B cell (primary cell): Measurements from ENCODE around the gene OR4X2. TPM values are rescaled to one million over a fixed set of nuclear protein-coding genes. Genes with fewer than 3 reads are reported as not detected.

Experiments
- ATAC-seq: fragments of 200-7000 bp; cut with Tn5 transposase; one replicate; pipeline ENCODE4 v1.10.0; 2021; ENCODE audit warnings: low read depth, mild to moderate bottlenecking, moderate number of reproducible peaks, moderate library complexity
- CTCF ChIA-PET: fragments of 350-600 bp; sonication (Branson Sonifier 250); formaldehyde crosslinking; loops from one replicate; lab custom pipeline; 2021; ENCODE audit warnings: antibody characterized with exemption, inconsistent platforms; lab: Charles Lee
- POLR2A ChIA-PET: fragments of 350-600 bp; sonication (Branson Sonifier 250); formaldehyde crosslinking; loops from one replicate; lab custom pipeline; 2021; ENCODE audit warnings: antibody characterized with exemption; lab: Charles Lee
- DNase-seq: peaks from one replicate; pipeline ENCODE4 v3.0.0; 2013
- H2AFZ ChIP-seq: 2 replicates; pipeline ENCODE4 v1.6.1; 2012; ENCODE audit warnings: mild to moderate bottlenecking, low read depth, low read length; ENCODE audit not compliant: insufficient read depth, poor library complexity, severe bottlenecking
- H3K27ac ChIP-seq, 2 donors: 1 replicate in 1 of 2; 2 replicates in 1 of 2; pipeline ENCODE4 v1.5.1; 2012 to 2013; ENCODE audit warnings: low read length in 2 of 2, mild to moderate bottlenecking in 2 of 2, moderate library complexity in 1 of 2
- H3K27me3 ChIP-seq, 4 experiments: fragments of 200-600 bp in 1 of 4; sonication (generic) in 1 of 4; replicated peaks in 1 of 4; 1 replicate in 2 of 4; 2 replicates in 2 of 4; pipeline versions ENCODE4 v1.6.1 to v1.7.0; 2013 to 2016; ENCODE audit warnings: low read length in 3 of 4, mild to moderate bottlenecking in 2 of 4, mixed read lengths in 1 of 4, moderate library complexity in 1 of 4; ENCODE audit not compliant: insufficient read depth in 4 of 4, control insufficient read depth in 3 of 4; ENCODE audit errors: control extremely low read depth in 1 of 4
- H3K36me3 ChIP-seq, 2 experiments: replicated peaks in 1 of 2; 1 replicate in 1 of 2; 2 replicates in 1 of 2; pipeline versions ENCODE4 v1.6.1 to v1.7.1; 2013; ENCODE audit warnings: low read length in 1 of 2; ENCODE audit not compliant: insufficient read depth in 2 of 2, control insufficient read depth in 1 of 2; ENCODE audit errors: control extremely low read depth in 1 of 2, extremely low read depth in 1 of 2
- H3K4me1 ChIP-seq, 2 donors: fragments of 200-600 bp in 1 of 2; sonication (generic) in 1 of 2; 1 replicate in 1 of 2; 2 replicates in 1 of 2; pipeline versions ENCODE4 v1.5.1 to v1.6.1; 2013 to 2017; ENCODE audit warnings: low read length in 2 of 2; ENCODE audit not compliant: control insufficient read depth in 2 of 2, insufficient read depth in 2 of 2
- H3K4me2 ChIP-seq: replicated peaks from 2 replicates; pipeline ENCODE3; 2012; ENCODE audit warnings: mild to moderate bottlenecking, low read depth, low read length; ENCODE audit not compliant: poor library complexity, severe bottlenecking
- H3K4me3 ChIP-seq, 5 experiments: fragments of 200-600 bp in 1 of 5; sonication (generic) in 1 of 5; 1 replicate in 3 of 5; 2 replicates in 2 of 5; pipeline versions ENCODE4 v1.5.1 to v1.7.0; 2011 to 2016; ENCODE audit warnings: low read length in 4 of 5, mild to moderate bottlenecking in 4 of 5, low read depth in 2 of 5, control low read depth in 1 of 5, moderate library complexity in 1 of 5; ENCODE audit not compliant: insufficient read depth in 1 of 5; ENCODE audit errors: control extremely low read depth in 1 of 5, extremely low read depth in 1 of 5
- H3K79me2 ChIP-seq: fragments of 200-600 bp; sonication (generic); one replicate; pipeline ENCODE4 v1.6.0; 2016; ENCODE audit warnings: low read length; ENCODE audit not compliant: control insufficient read depth, insufficient read depth
- H3K9ac ChIP-seq: fragments of 200-600 bp; sonication (generic); 2 replicates; pipeline ENCODE4 v1.6.1; 2017; ENCODE audit warnings: mild to moderate bottlenecking, low read length, moderate library complexity
- H3K9me3 ChIP-seq, 3 donors: one replicate each; pipeline versions ENCODE4 v1.6.1 to v1.7.1; 2013; ENCODE audit warnings: low read length in 2 of 3; ENCODE audit not compliant: control insufficient read depth in 2 of 3, insufficient read depth in 1 of 3; ENCODE audit errors: control extremely low read depth in 1 of 3
- H4K20me1 ChIP-seq: 2 replicates; pipeline ENCODE4 v1.6.0; 2012; ENCODE audit warnings: mild to moderate bottlenecking, low read length; ENCODE audit not compliant: insufficient read depth, control insufficient read depth, poor library complexity, severe bottlenecking
- H3K27ac Mint-ChIP-seq: one replicate; pipeline ENCODE4 v1.8.0; 2021; ENCODE audit warnings: mixed read lengths
- H3K27me3 Mint-ChIP-seq: one replicate; pipeline ENCODE4 v1.8.0; 2021; ENCODE audit warnings: mixed read lengths
- H3K4me1 Mint-ChIP-seq: one replicate; pipeline ENCODE4 v1.8.0; 2021; ENCODE audit warnings: mixed read lengths
- H3K4me3 Mint-ChIP-seq: one replicate; pipeline ENCODE4 v1.8.0; 2021; ENCODE audit warnings: mixed read lengths
- H3K9me3 Mint-ChIP-seq: one replicate; pipeline ENCODE4 v1.8.0; 2022; ENCODE audit warnings: mixed read lengths; ENCODE audit not compliant: insufficient read depth
- CTCF ChIP-seq: fragments of 200-600 bp; IDR thresholded peaks from one replicate; pipeline ENCODE4 v1.8.0; 2022; ENCODE audit warnings: antibody characterized with exemption, mild to moderate bottlenecking
- EZH2 ChIP-seq: IDR thresholded peaks from 2 replicates; pipeline ENCODE4 v1.6.1; 2012; ENCODE audit warnings: borderline replicate concordance, low read depth, mild to moderate bottlenecking, moderate library complexity, low read length; ENCODE audit not compliant: insufficient read depth, poor library complexity, severe bottlenecking
- WGBS: methylation state at CpG from one replicate; pipeline ENCODE4 v1.1.5; 2013; ENCODE audit warnings: missing lambda C conversion rate; ENCODE audit not compliant: insufficient coverage; 5-methylcytosine and 5-hydroxymethylcytosine counted together
- intact Hi-C: fragments of 100-400 bp; cut with micrococcal nuclease; formaldehyde crosslinking; loops from one replicate; pipeline ENCODE4 v1.10.0; 2022
- polyA plus RNA-seq: library from polyadenylated mRNA; depleted of rRNA; stranded (reverse); fragments of >200 nt; gene quantifications from 2 replicates; pipeline ENCODE4 v1.2.3, GENCODE V29; 2012
- total RNA-seq, 2 donors: library from RNA; stranded (reverse); fragments of 120-200 nt in 1 of 2; gene quantifications; 1 replicate in 1 of 2; 2 replicates in 1 of 2; pipeline versions ENCODE4 v1.2.3 to v1.2.4, GENCODE V29; 2013 to 2022

The OR4X2 gene
- total and polyA plus RNA-seq, 2 donors (not counting 1 experiment from before 2014, with no cell fraction given) = not detected

GRCh38 chr11:48237727-48238126 lies 7.2 kb upstream of the OR4X2 start:
- TF ChIP-seq CTCF = no peak
- no peak for TF ChIP-seq EZH2
- Histone ChIP-seq H4K20me1 (no peaks in the 10 kb centered on the region), H3K4me2 (no peak overlapping the region), H3K9me3 (peaks cover 0 to 5% (median 0%) of the 10 kb centered on the region in 3 donors), H3K27me3 (peaks cover 0 to 4% (median 1%) of the 10 kb centered on the region in 4 experiments), H3K9ac (no peak overlapping the region), H3K4me1 (no peaks in the 10 kb centered on the region), H3K79me2 (no peaks in the 10 kb centered on the region), H2AFZ (no peak overlapping the region), H3K36me3 (no peaks in the 10 kb centered on the region), H3K4me3 (no peak overlapping the region), H3K27ac (no peak overlapping the region)
- H3K9me3 Mint-ChIP-seq = no peaks in the 10 kb centered on the region
- H3K27me3 Mint-ChIP-seq = peaks cover 40% of the 10 kb centered on the region
- H3K27ac Mint-ChIP-seq = no peak overlapping the region
- DNase-seq = no peak
- 78% methylated on average over 1 of the region's 3 CpGs for WGBS
- no peak for ATAC-seq
- H3K4me3 Mint-ChIP-seq = no peak overlapping the region
- H3K4me1 Mint-ChIP-seq = no peaks in the 10 kb centered on the region
- ChIA-PET CTCF (no interaction called here), POLR2A (no interaction called here)
- intact Hi-C loops = no loop called here

- Mint-ChIP-seq H3K27ac (no peak overlapping the region), H3K4me3 (no peak overlapping the region), H3K9me3 (no peaks in the 10 kb centered on the region), H3K4me1 (no peaks in the 10 kb centered on the region), H3K27me3 (peaks cover 43% of the 10 kb centered on the region)
- Histone ChIP-seq H3K9ac (no peak overlapping the region), H3K4me2 (no peak overlapping the region), H3K4me1 (no peaks in the 10 kb centered on the region), H3K27me3 (peaks cover 0 to 6% (median 3%) of the 10 kb centered on the region in 4 experiments), H3K36me3 (no peaks in the 10 kb centered on the region), H3K4me3 (no peak overlapping the region), H4K20me1 (no peaks in the 10 kb centered on the region), H2AFZ (no peak overlapping the region), H3K79me2 (no peaks in the 10 kb centered on the region), H3K9me3 (no peaks in the 10 kb centered on the region), H3K27ac (no peak overlapping the region)
- POLR2A ChIA-PET = no interaction called here
- TF ChIP-seq CTCF (no peak), EZH2 (no peak)
- ATAC-seq (no peak), DNase-seq (no peak)
- 56% methylated on average over 2 of the region's 3 CpGs for WGBS
- CTCF ChIA-PET = no interaction called here
- intact Hi-C loops = no loop called here
Observed at GRCh38 chr11:48242501-48242900, 2.4 kb upstream of the OR4X2 start.
